Hepatocyte (in vitro differentiated cells): ENCODE data around the gene F2RL2. TPM values are rescaled to one million over a fixed set of nuclear protein-coding genes. Genes with fewer than 3 reads are reported as not detected.

Experiments used
- DNase-seq: peaks from one replicate; pipeline ENCODE4 v3.0.0-alpha.2; 2016; ENCODE audit warnings: low spot score
- H2AFZ ChIP-seq: fragments of 200-600 bp; sonication (generic); 2 replicates; pipeline ENCODE4 v1.6.0; 2016; ENCODE audit warnings: antibody characterized with exemption, mild to moderate bottlenecking
- H3K27ac ChIP-seq: fragments of 200-600 bp; sonication (generic); 2 replicates; pipeline ENCODE4 v1.5.1; 2016; ENCODE audit warnings: mild to moderate bottlenecking
- H3K27me3 ChIP-seq: fragments of 200-600 bp; sonication (generic); 2 replicates; pipeline ENCODE4 v1.6.1; 2016
- H3K36me3 ChIP-seq: fragments of 200-600 bp; sonication (generic); replicated peaks from 2 replicates; pipeline ENCODE4 v1.5.1; 2016; ENCODE audit warnings: low read depth; ENCODE audit not compliant: insufficient read depth
- H3K4me1 ChIP-seq: fragments of 200-600 bp; sonication (generic); 2 replicates; pipeline ENCODE4 v1.5.1; 2016; ENCODE audit warnings: mild to moderate bottlenecking, moderate library complexity; ENCODE audit not compliant: insufficient read depth
- H3K4me2 ChIP-seq: fragments of 200-600 bp; sonication (generic); 2 replicates; pipeline ENCODE4 v1.6.0; 2016
- H3K4me3 ChIP-seq: fragments of 200-600 bp; sonication (generic); 2 replicates; pipeline ENCODE4 v1.5.1; 2016; ENCODE audit warnings: mild to moderate bottlenecking
- H3K79me2 ChIP-seq: fragments of 200-600 bp; sonication (generic); 2 replicates; pipeline ENCODE4 v1.6.0; 2017; ENCODE audit warnings: mild to moderate bottlenecking
- H3K9me2 ChIP-seq: fragments of 200-600 bp; sonication (generic); replicated peaks from 2 replicates; pipeline ENCODE4 v1.6.0; 2017; ENCODE audit warnings: mild to moderate bottlenecking; ENCODE audit not compliant: insufficient read depth
- H3K9me3 ChIP-seq: fragments of 200-600 bp; sonication (generic); 2 replicates; pipeline ENCODE4 v1.5.1; 2016; ENCODE audit warnings: low read depth, mild to moderate bottlenecking
- H4K20me1 ChIP-seq: fragments of 200-600 bp; sonication (generic); 2 replicates; pipeline ENCODE4 v1.6.0; 2016; ENCODE audit warnings: mild to moderate bottlenecking; ENCODE audit not compliant: insufficient read depth, poor library complexity, severe bottlenecking
- EZH2 ChIP-seq: fragments of 200-600 bp; sonication (generic); IDR thresholded peaks from 2 replicates; pipeline ENCODE4 v1.6.1; 2016; ENCODE audit warnings: antibody characterized with exemption, mild to moderate bottlenecking, borderline replicate concordance
- EZH2phosphoT487 ChIP-seq: fragments of 200-600 bp; sonication (generic); IDR thresholded peaks from one replicate; pipeline ENCODE4 v1.6.1; 2018; ENCODE audit warnings: antibody characterized with exemption, mild to moderate bottlenecking, low read depth, moderate library complexity; ENCODE audit not compliant: unreplicated experiment, severe bottlenecking
- WGBS: methylation state at CpG from one replicate; pipeline ENCODE4 v1.1.6; 2016; ENCODE audit warnings: low lambda C conversion rate; ENCODE audit errors: missing lambda C conversion rate; 5-methylcytosine and 5-hydroxymethylcytosine counted together
- polyA plus RNA-seq: library from polyadenylated mRNA; unstranded; fragments of >200 nt; fragmentation: Nextera tagmentation; extraction: Ambion mirVana; gene quantifications from 2 replicates; pipeline ENCODE4 v1.2.1, GENCODE V29; 2016
- total RNA-seq: library from RNA; depleted of rRNA; stranded (reverse); fragments of >200 nt; gene quantifications from 2 replicates; pipeline ENCODE4 v1.2.3, GENCODE V29; 2014
- TF ChIP-seq, protein P1 (sequence below): fragments of 200-600 bp; sonication (generic); IDR thresholded peaks from 2 replicates; pipeline ENCODE4 v1.5.1; 2016; ENCODE audit warnings: antibody characterized with exemption, mild to moderate bottlenecking; ENCODE audit not compliant: poor library complexity

Gene F2RL2
- total and polyA plus RNA-seq, 2 experiments from 2014 or later: 1.5 to 2.3 TPM

DNA sequence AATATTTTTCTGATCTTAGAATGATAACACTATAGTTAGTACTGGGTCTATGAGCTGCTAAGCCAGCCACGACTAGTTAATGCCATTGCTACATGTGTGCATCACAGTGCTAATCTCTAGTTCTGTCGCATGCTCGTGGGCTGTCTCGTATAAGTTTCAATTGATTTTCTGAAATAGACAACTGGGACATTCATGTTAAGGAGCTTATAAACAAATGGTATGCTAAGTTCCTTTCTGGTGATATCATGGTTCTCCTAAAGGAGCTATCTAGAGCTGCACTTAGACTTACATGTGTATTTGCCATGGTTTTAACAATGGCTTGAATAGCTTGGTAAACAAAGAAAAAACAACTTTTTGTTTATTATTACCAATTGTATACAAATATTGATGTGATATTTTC, 46.2 kb downstream of the F2RL2 start:
- DNase-seq: no peak
- Histone ChIP-seq H3K4me1 (peaks cover 9% of the 10 kb centered on the region), H2AFZ (no peak overlapping the region), H3K9me2 (no peaks in the 10 kb centered on the region), H3K9me3 (no peaks in the 10 kb centered on the region), H3K36me3 (no peaks in the 10 kb centered on the region), H3K4me3 (no peak overlapping the region), H3K27me3 (no peaks in the 10 kb centered on the region), H3K79me2 (no peaks in the 10 kb centered on the region), H3K4me2 (no peak overlapping the region), H3K27ac (no peak overlapping the region), H4K20me1 (no peaks in the 10 kb centered on the region)
- WGBS: 59% methylated on average over 4 of the region's 4 CpGs
- TF ChIP-seq EZH2 (no peak), EZH2phosphoT487 (no peak)
- TF ChIP-seq, protein P1, sequence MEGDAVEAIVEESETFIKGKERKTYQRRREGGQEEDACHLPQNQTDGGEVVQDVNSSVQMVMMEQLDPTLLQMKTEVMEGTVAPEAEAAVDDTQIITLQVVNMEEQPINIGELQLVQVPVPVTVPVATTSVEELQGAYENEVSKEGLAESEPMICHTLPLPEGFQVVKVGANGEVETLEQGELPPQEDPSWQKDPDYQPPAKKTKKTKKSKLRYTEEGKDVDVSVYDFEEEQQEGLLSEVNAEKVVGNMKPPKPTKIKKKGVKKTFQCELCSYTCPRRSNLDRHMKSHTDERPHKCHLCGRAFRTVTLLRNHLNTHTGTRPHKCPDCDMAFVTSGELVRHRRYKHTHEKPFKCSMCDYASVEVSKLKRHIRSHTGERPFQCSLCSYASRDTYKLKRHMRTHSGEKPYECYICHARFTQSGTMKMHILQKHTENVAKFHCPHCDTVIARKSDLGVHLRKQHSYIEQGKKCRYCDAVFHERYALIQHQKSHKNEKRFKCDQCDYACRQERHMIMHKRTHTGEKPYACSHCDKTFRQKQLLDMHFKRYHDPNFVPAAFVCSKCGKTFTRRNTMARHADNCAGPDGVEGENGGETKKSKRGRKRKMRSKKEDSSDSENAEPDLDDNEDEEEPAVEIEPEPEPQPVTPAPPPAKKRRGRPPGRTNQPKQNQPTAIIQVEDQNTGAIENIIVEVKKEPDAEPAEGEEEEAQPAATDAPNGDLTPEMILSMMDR: no peak

DNA sequence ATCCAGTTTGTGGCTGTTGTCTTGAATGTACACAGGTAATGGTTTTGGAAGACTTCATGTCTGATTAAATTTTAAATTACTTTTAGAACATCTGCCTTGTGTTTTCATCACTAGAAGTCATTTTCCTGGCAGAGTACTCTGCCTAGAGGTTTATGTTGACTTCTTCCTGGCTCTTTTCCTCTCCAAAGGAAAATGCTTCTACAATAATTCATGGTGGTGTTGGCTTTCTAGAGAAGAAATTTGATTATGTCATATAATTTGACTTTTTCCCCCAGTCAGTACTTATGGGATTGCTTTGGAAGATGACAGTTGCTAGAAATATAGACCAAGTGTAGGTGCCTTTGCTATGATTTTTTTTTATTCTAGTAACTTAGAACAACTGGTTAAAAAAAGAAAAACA, 46.8 kb downstream of the F2RL2 start:
- Histone ChIP-seq H3K9me2 (no peaks in the 10 kb centered on the region), H3K4me1 (peaks cover 7% of the 10 kb centered on the region), H3K79me2 (no peaks in the 10 kb centered on the region), H3K4me3 (no peak overlapping the region), H3K9me3 (no peaks in the 10 kb centered on the region), H2AFZ (no peak overlapping the region), H3K36me3 (no peaks in the 10 kb centered on the region), H3K27me3 (no peaks in the 10 kb centered on the region), H3K27ac (no peak overlapping the region), H4K20me1 (no peaks in the 10 kb centered on the region), H3K4me2 (no peak overlapping the region)
- TF ChIP-seq, protein P1: no peak
- TF ChIP-seq EZH2: no peak
- no peak for TF ChIP-seq EZH2phosphoT487
- DNase-seq: no peak

DNA sequence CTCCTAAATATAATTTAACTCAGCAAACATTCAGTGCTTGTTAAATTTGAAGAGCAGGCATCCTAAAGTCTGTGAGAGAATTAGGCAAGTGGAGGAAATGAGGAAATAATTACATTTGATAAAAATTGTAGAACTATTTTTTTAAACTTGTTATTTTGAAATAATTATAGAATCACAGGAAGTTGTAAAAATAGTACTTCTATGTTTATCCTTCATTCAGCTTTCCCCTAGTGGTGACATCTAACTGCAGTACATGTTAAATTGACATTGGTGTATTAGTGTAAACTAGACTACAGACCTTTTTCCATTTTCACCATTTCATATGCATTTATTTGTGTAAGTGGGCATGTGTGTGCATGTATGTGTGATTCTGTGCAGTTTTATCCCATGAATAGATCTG, 51.6 kb downstream of the F2RL2 start:
- DNase-seq: no peak
- H3K9me2 ChIP-seq: no peaks in the 10 kb centered on the region
- no peaks in the 10 kb centered on the region for H3K27me3 ChIP-seq
- H3K79me2 ChIP-seq: no peaks in the 10 kb centered on the region
- no peaks in the 10 kb centered on the region for H4K20me1 ChIP-seq
- H2AFZ ChIP-seq: no peak overlapping the region
- H3K36me3 ChIP-seq: no peaks in the 10 kb centered on the region
- no peaks in the 10 kb centered on the region for H3K9me3 ChIP-seq
- H3K27ac ChIP-seq: no peak overlapping the region
- H3K4me2 ChIP-seq: no peak overlapping the region
- H3K4me1 ChIP-seq: peaks cover 3% of the 10 kb centered on the region
- TF ChIP-seq, protein P1: no peak
- TF ChIP-seq EZH2: no peak
- TF ChIP-seq EZH2phosphoT487: no peak
- H3K4me3 ChIP-seq: no peak overlapping the region

DNA sequence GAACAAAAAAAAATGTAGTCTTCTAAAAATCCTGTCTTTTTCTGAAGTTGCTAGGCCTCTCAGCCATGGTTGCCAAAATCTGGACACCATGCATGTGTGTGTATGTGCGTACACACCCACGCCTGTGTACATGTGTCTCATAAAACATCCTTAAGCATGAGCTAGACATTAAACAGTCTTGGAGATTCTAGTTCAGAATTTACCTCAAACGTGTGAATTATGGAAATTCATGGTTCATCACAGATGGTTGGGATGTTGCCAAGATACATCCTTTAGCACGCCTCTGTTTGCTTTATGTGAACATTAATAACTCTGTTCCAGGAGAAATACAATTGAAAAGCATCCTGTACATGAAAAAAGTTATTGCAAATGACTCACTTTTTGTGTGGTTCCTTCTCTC, 53.0 kb downstream of the F2RL2 start:
- TF ChIP-seq, protein P1: no peak
- TF ChIP-seq EZH2 (no peak), EZH2phosphoT487 (no peak)
- H2AFZ ChIP-seq: no peak overlapping the region
- no peaks in the 10 kb centered on the region for H3K79me2 ChIP-seq
- H3K4me3 ChIP-seq: no peak overlapping the region
- no peaks in the 10 kb centered on the region for H3K27me3 ChIP-seq
- WGBS: 94% methylated on average over 4 of the region's 4 CpGs
- no peak overlapping the region for H3K27ac ChIP-seq
- H3K9me2 ChIP-seq: no peaks in the 10 kb centered on the region
- H3K4me2 ChIP-seq: no peak overlapping the region
- no peak for DNase-seq
- H3K9me3 ChIP-seq: no peaks in the 10 kb centered on the region
- no peaks in the 10 kb centered on the region for H3K36me3 ChIP-seq
- H4K20me1 ChIP-seq: no peaks in the 10 kb centered on the region
- H3K4me1 ChIP-seq: peaks cover 3% of the 10 kb centered on the region
